ENCODE measurements around the gene OR1K1.
"Not testable (repeated sequence)": the region's sequence is repeated elsewhere in the genome, so short reads cannot be mapped to it uniquely, and the experiment has no call there.

OR1K1 gene

GRCh38 chr9:122800066-122801060, at the start of gene OR1K1:
Gene OR1K1 (plus strand): TSS chr9:122800123. CDS start chr9:122800123, 0 bp downstream.
- DNase-seq, result no peak

- DNase-seq, result no peak
Measured at GRCh38 chr9:122754825-122755224, 45.1 kb upstream of the OR1K1 start.

- DNase-seq, result no peak
Measured at GRCh38 chr9:122767817-122768216, 32.1 kb upstream of the OR1K1 start.

- no peak for DNase-seq
Measured at GRCh38 chr9:122777052-122777451, 22.9 kb upstream of the OR1K1 start.

- DNase-seq, result no peak
Measured at GRCh38 chr9:122777935-122778627, 21.8 kb upstream of the OR1K1 start.

- DNase-seq, result no peak
Measured at GRCh38 chr9:122779181-122779580, 20.7 kb upstream of the OR1K1 start.

- no peak for DNase-seq
Measured at GRCh38 chr9:122780026-122780425, 19.9 kb upstream of the OR1K1 start.

- no peak for DNase-seq
Measured at GRCh38 chr9:122781671-122782070, 18.3 kb upstream of the OR1K1 start.

GRCh38 chr9:122785269-122785668, 14.7 kb upstream of the OR1K1 start:
- no peak for DNase-seq

GRCh38 chr9:122786338-122786737, 13.6 kb upstream of the OR1K1 start:
- DNase-seq, result no peak

- no peak for DNase-seq
Measured at GRCh38 chr9:122788831-122789230, 11.1 kb upstream of the OR1K1 start, which contains the start of gene OR5C1. Gene OR5C1 (plus strand): TSS chr9:122788933. CDS start chr9:122788933, 0 bp downstream.

- no peak for DNase-seq
Measured at GRCh38 chr9:122789256-122790046, 10.5 kb upstream of the OR1K1 start.

- no peak for DNase-seq
Measured at GRCh38 chr9:122791872-122792669, 7.9 kb upstream of the OR1K1 start.

- no peak for DNase-seq
Measured at GRCh38 chr9:122797316-122798063, 2.4 kb upstream of the OR1K1 start.

GRCh38 chr9:122806661-122807060, 6.7 kb downstream of the OR1K1 start:
- DNase-seq, result no peak

GRCh38 chr9:122807271-122807900, 7.5 kb downstream of the OR1K1 start:
- DNase-seq, result no peak

- DNase-seq, result no peak
Measured at GRCh38 chr9:122808141-122808540, 8.2 kb downstream of the OR1K1 start.

- DNase-seq, result not testable (repeated sequence)
Measured at GRCh38 chr9:122809261-122809660, 9.3 kb downstream of the OR1K1 start.

GRCh38 chr9:122810306-122810946, 10.5 kb downstream of the OR1K1 start:
- DNase-seq, result peak; percentile 25

- DNase-seq, result no peak
Measured at GRCh38 chr9:122812736-122813135, 12.8 kb downstream of the OR1K1 start.

All from DMS 273 treated with DMSO at 0.1 percent for 48 hours (cell line).